ENCODE results near the gene SOCS7. TPM values are rescaled to one million over a fixed set of nuclear protein-coding genes. Genes with fewer than 3 reads are reported as not detected.

The SOCS7 gene
- polyA plus RNA-seq, 1 donor (not counting 4 experiments of a cell fraction or from before 2014, with no cell fraction given): 7.5 TPM

- FAIRE-seq: no peak
These were observed 11.8 kb upstream of the SOCS7 start for GRCh38 chr17:38339891-38340290.

GRCh38 chr17:38341035-38341721, 10.5 kb upstream of the SOCS7 start:
- DNase-seq (ENCODE audit: low read depth, low spot score) (no peak), FAIRE-seq (no peak)
- TF ChIP-seq EZH2 (IDR thresholded peaks at IDR 0.05; ENCODE audit: low read length) (no peak), CTCF (optimal IDR thresholded peaks at IDR 0.05 in 1 of 3, IDR thresholded peaks at IDR 0.05 in 1 of 3, conservative IDR thresholded peaks at IDR 0.05 in 1 of 3; ENCODE audit: extremely low read depth in 1 of 3, insufficient read depth in 2 of 3, low read length in 3 of 3) (no peak)
- no peak overlapping the region for H3K9ac ChIP-seq (ENCODE audit: control insufficient read depth, extremely low read depth, insufficient read depth, low read length)
- no peaks in the 10 kb centered on the region for H3K79me2 ChIP-seq (ENCODE audit: control insufficient read depth, insufficient read depth, low read length)
- no peaks in the 10 kb centered on the region for H3K36me3 ChIP-seq (ENCODE audit: control insufficient read depth in 2 of 2, extremely low read depth in 1 of 2, insufficient read depth in 2 of 2, low read length in 2 of 2)
- H3K4me2 ChIP-seq (ENCODE audit: control insufficient read depth, extremely low read depth, insufficient read depth, low read depth, low read length): no peak overlapping the region
- H3K4me1 ChIP-seq (ENCODE audit: control insufficient read depth, extremely low read depth, insufficient read depth, low read length): peaks cover 4% of the 10 kb centered on the region
- no peaks in the 10 kb centered on the region for H3K9me3 ChIP-seq (ENCODE audit: control insufficient read depth, low read depth, low read length)
- no peaks in the 10 kb centered on the region for H3K9me1 ChIP-seq (ENCODE audit: control insufficient read depth, extremely low read depth, insufficient read depth, low read length)
- H4K20me1 ChIP-seq (ENCODE audit: control insufficient read depth, extremely low read depth, insufficient read depth, low read length): no peaks in the 10 kb centered on the region
- H3K27me3 ChIP-seq (ENCODE audit: control insufficient read depth, extremely low read depth, insufficient read depth, low read length): peaks cover 7% of the 10 kb centered on the region
- no peak overlapping the region for H2AFZ ChIP-seq (ENCODE audit: control insufficient read depth, low read length)
- H3K4me3 ChIP-seq (ENCODE audit: control insufficient read depth in 2 of 3, extremely low read depth in 1 of 3, insufficient read depth in 2 of 3, low read depth in 1 of 3, low read length in 3 of 3): no peak overlapping the region
- dilution Hi-C loops (cut with MboI; ENCODE audit: extremely low pct_ligation_motif_present, low sequenced_read_pairs): no loop called here
- H3K27ac ChIP-seq (ENCODE audit: control insufficient read depth, insufficient read depth, low read length): no peak overlapping the region

More at GRCh38 chr17:38339891-38340290, 11.8 kb upstream of the SOCS7 start:
- peaks cover 7% of the 10 kb centered on the region for H3K27me3 ChIP-seq (ENCODE audit: control insufficient read depth, extremely low read depth, insufficient read depth, low read length)
- H3K9ac ChIP-seq (ENCODE audit: control insufficient read depth, extremely low read depth, insufficient read depth, low read length): no peak overlapping the region
- H3K36me3 ChIP-seq (ENCODE audit: control insufficient read depth in 2 of 2, extremely low read depth in 1 of 2, insufficient read depth in 2 of 2, low read length in 2 of 2): no peaks in the 10 kb centered on the region
- H3K4me1 ChIP-seq (ENCODE audit: control insufficient read depth, extremely low read depth, insufficient read depth, low read length): peaks cover 4% of the 10 kb centered on the region
- TF ChIP-seq EZH2 (IDR thresholded peaks at IDR 0.05; ENCODE audit: low read length) (no peak), CTCF (optimal IDR thresholded peaks at IDR 0.05 in 1 of 3, IDR thresholded peaks at IDR 0.05 in 1 of 3, conservative IDR thresholded peaks at IDR 0.05 in 1 of 3; ENCODE audit: extremely low read depth in 1 of 3, insufficient read depth in 2 of 3, low read length in 3 of 3) (no peak)
- dilution Hi-C loops (cut with MboI; ENCODE audit: extremely low pct_ligation_motif_present, low sequenced_read_pairs): no loop called here
- no peak for DNase-seq (ENCODE audit: low read depth, low spot score)
- H3K9me1 ChIP-seq (ENCODE audit: control insufficient read depth, extremely low read depth, insufficient read depth, low read length): no peaks in the 10 kb centered on the region
- no peak overlapping the region for H3K4me2 ChIP-seq (ENCODE audit: control insufficient read depth, extremely low read depth, insufficient read depth, low read depth, low read length)
- no peak overlapping the region for H3K27ac ChIP-seq (ENCODE audit: control insufficient read depth, insufficient read depth, low read length)
- no peaks in the 10 kb centered on the region for H3K79me2 ChIP-seq (ENCODE audit: control insufficient read depth, insufficient read depth, low read length)
- H3K9me3 ChIP-seq (ENCODE audit: control insufficient read depth, low read depth, low read length): no peaks in the 10 kb centered on the region
- no peak overlapping the region for H2AFZ ChIP-seq (ENCODE audit: control insufficient read depth, low read length)
- no peak overlapping the region for H3K4me3 ChIP-seq (ENCODE audit: control insufficient read depth in 2 of 3, extremely low read depth in 1 of 3, insufficient read depth in 2 of 3, low read depth in 1 of 3, low read length in 3 of 3)
- H4K20me1 ChIP-seq (ENCODE audit: control insufficient read depth, extremely low read depth, insufficient read depth, low read length): no peaks in the 10 kb centered on the region

Data from keratinocyte (primary cell).